T-helper 1 cell treated with Interleukin-12 subunit alpha and Interleukin-12 subunit beta and Interleukin-4 antibody, amounts not matched to agents 30 ng/mL and 1 ng/mL, for 36 hours (primary cell): ENCODE results near the gene VWCE. TPM values are rescaled to one million over a fixed set of nuclear protein-coding genes. Genes with fewer than 3 reads are reported as not detected.

ENCODE experiments used
- intact Hi-C: fragments of 100-400 bp; cut with micrococcal nuclease; formaldehyde crosslinking; loops from one replicate; pipeline ENCODE4 v1.15.1; 2024
- total RNA-seq: library from RNA; stranded (reverse); gene quantifications from 2 replicates; pipeline ENCODE4 v1.2.3, GENCODE V29; 2022

Gene VWCE
- total RNA-seq, 1 donor from 2014 or later: 6.3 TPM

GRCh38 chr11:61332281-61332796 lies 37.2 kb upstream of the VWCE start:
- intact Hi-C loops: loop anchor here (2.0 to 10.0 kb wide), 6 partner anchors 250 to 1224 kb away; partner anchors contain the start of genes PRPF19, SYT7 and TMEM109

GRCh38 chr11:61331651-61332050 lies 36.5 kb upstream of the VWCE start:
- intact Hi-C loops: loop anchor here (2.0 to 10.0 kb wide), 6 partner anchors 249 to 1225 kb away; partner anchors contain the start of genes PRPF19, SYT7 and TMEM109

- intact Hi-C loops: loop anchor here (5.0 to 10.0 kb wide), 3 partner anchors 248 to 288 kb away; partner anchors contain the start of gene SYT7
Measured at GRCh38 chr11:61329871-61330270, 34.8 kb upstream of the VWCE start.

- intact Hi-C loops: no loop called here
Measured at GRCh38 chr11:61328351-61328750, 33.2 kb upstream of the VWCE start.

- intact Hi-C loops: no loop called here
Measured at GRCh38 chr11:61327669-61328071, 32.6 kb upstream of the VWCE start.

- intact Hi-C loops: no loop called here
Measured at GRCh38 chr11:61325649-61326414, 30.7 kb upstream of the VWCE start.

- intact Hi-C loops: no loop called here
Measured at GRCh38 chr11:61315260-61315659, 20.1 kb upstream of the VWCE start.

GRCh38 chr11:61310749-61311148 lies 15.6 kb upstream of the VWCE start:
- intact Hi-C loops: loop anchor here (1.0 kb wide), 1 partner anchor 39 kb away; no protein-coding TSS in a partner anchor

GRCh38 chr11:61309739-61310138 lies 14.6 kb upstream of the VWCE start:
- intact Hi-C loops: loop anchor here (1.0 kb wide), 1 partner anchor 40 kb away; no protein-coding TSS in a partner anchor

- intact Hi-C loops: no loop called here
Measured at GRCh38 chr11:61309141-61309540, 14.0 kb upstream of the VWCE start.

GRCh38 chr11:61307354-61307753 lies 12.2 kb upstream of the VWCE start:
- intact Hi-C loops: no loop called here

- intact Hi-C loops: no loop called here
Measured at GRCh38 chr11:61306221-61306620, 11.1 kb upstream of the VWCE start.

GRCh38 chr11:61305417-61305816 lies 10.3 kb upstream of the VWCE start:
- intact Hi-C loops: no loop called here

- intact Hi-C loops: no loop called here
Measured at GRCh38 chr11:61303725-61304124, 8.6 kb upstream of the VWCE start.

GRCh38 chr11:61302550-61302949 lies 7.4 kb upstream of the VWCE start:
- intact Hi-C loops: no loop called here

GRCh38 chr11:61298663-61299244 lies 3.6 kb upstream of the VWCE start:
- intact Hi-C loops: loop anchor here (10.0 kb wide), 2 partner anchors 274 to 464 kb away; no protein-coding TSS in a partner anchor

- intact Hi-C loops: loop anchor here (10.0 kb wide), 2 partner anchors 273 to 463 kb away; no protein-coding TSS in a partner anchor
Measured at GRCh38 chr11:61297746-61298145, 2.6 kb upstream of the VWCE start.

GRCh38 chr11:61297341-61297740 lies 2.2 kb upstream of the VWCE start:
- intact Hi-C loops: loop anchor here (10.0 kb wide), 2 partner anchors 273 to 463 kb away; no protein-coding TSS in a partner anchor

GRCh38 chr11:61295596-61295926 lies 445 bp upstream of the VWCE start:
- intact Hi-C loops: loop anchor here (2.0 to 10.0 kb wide), 4 partner anchors 25 to 461 kb away; partner anchors contain the start of gene VPS37C

GRCh38 chr11:61293867-61294716 lies 1.0 kb downstream of the VWCE start:
- intact Hi-C loops: loop anchor here (1.0 to 10.0 kb wide), 6 partner anchors 23 to 459 kb away; partner anchors contain the start of genes DDB1, TKFC and VPS37C

GRCh38 chr11:61292356-61292755 lies 2.8 kb downstream of the VWCE start:
- intact Hi-C loops: loop anchor here (10.0 kb wide), 2 partner anchors 268 to 458 kb away; no protein-coding TSS in a partner anchor
